Measurements from ENCODE around the gene PEG3. TPM values are rescaled to one million over a fixed set of nuclear protein-coding genes. Genes with fewer than 3 reads are reported as not detected.

PEG3 gene
- total and polyA plus RNA-seq, 2 of the 4 experiments (the other 2 are of a cell fraction) = not detected

DNA sequence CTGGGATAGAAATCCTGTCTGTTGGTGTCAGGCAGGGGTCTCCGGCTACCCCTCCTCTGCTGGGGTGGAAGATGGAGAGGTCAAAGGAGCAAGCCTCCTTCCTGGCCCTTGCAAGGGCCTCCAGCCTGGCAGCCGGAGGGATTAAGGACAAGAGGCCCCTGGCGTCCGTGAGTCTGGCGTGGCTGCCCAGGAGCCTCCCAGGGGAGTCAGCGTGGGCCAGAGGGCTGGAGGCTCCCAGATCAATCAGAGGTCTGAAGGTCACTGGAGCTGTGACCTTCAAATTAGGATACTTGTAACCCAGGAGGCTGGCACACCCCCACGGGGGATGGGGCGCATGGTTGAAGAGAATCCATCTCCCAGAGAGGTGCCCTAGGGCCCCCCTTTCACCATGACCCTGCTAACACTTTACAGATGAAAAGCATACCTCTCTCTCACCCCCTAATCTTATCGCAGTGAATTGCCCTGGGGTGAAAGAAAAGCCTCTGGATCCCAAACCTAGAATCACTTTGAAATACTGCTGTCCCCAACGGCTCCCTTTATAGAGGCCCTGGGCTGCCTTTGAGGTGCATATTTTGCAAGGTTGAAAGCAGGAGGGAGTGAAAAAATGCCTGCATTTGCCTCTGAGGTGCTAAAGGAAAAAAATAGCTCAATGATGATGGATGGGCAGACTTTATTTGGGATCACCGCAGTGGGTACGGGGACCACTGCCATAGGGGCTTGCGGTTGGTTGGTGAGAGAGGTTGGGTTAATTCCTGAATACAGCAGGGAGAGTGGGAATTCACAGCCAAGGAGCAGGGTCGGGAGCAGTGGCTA, 44.9 kb upstream of the PEG3 start:
- Histone ChIP-seq H3K23ac (ENCODE audit: low read depth, low read length) (no peak overlapping the region), H3K14ac (replicated peaks; ENCODE audit: low read depth, low read length) (no peak overlapping the region), H3K4me3 (ENCODE audit: insufficient read depth, low read depth, low read length) (no peak overlapping the region), H3K9ac (ENCODE audit: low read depth, low read length) (no peak overlapping the region), H2AK5ac (ENCODE audit: low read depth, low read length) (no peak overlapping the region), H2BK15ac (ENCODE audit: low read depth, low read length) (no peak overlapping the region), H3K9me1 (ENCODE audit: insufficient read depth, low read length) (no peaks in the 10 kb centered on the region), H3K27me3 (ENCODE audit: control insufficient read depth, insufficient read depth, low read length) (no peaks in the 10 kb centered on the region), H3K27ac (ENCODE audit: insufficient read depth, low read length) (no peak overlapping the region), H4K91ac (ENCODE audit: insufficient read depth, low read depth, low read length) (no peak overlapping the region), H4K5ac (ENCODE audit: low read depth, low read length) (no peak overlapping the region), H3K4me2 (ENCODE audit: low read depth, low read length) (no peak overlapping the region), H2BK120ac (ENCODE audit: low read depth, low read length) (no peak overlapping the region), H4K8ac (ENCODE audit: low read depth in 2 of 2, low read length in 2 of 2) (no peak overlapping the region), H3K18ac (ENCODE audit: low read depth, low read length) (no peak overlapping the region), H3K9me3 (ENCODE audit: control insufficient read depth, insufficient read depth, low read length) (peaks cover 41% of the 10 kb centered on the region), H3K56ac (ENCODE audit: extremely low read depth, insufficient read depth, low read length) (no peak overlapping the region), H2AFZ (replicated peaks; ENCODE audit: low read length, poor library complexity) (no peak overlapping the region), H4K20me1 (ENCODE audit: insufficient read depth, low read length) (no peaks in the 10 kb centered on the region), H3K4ac (ENCODE audit: low read depth, low read length) (no peak overlapping the region), H2AK9ac (replicated peaks; ENCODE audit: low read depth, low read length, poor library complexity) (no peak overlapping the region), H2BK5ac (ENCODE audit: low read depth, low read length, poor library complexity, severe bottlenecking) (no peak overlapping the region), H3K4me1 (ENCODE audit: control insufficient read depth, insufficient read depth, low read length) (no peaks in the 10 kb centered on the region), H2BK20ac (ENCODE audit: low read depth, low read length) (no peak overlapping the region), H3K36me3 (ENCODE audit: control insufficient read depth, insufficient read depth, low read length) (no peaks in the 10 kb centered on the region), H3K79me1 (ENCODE audit: low read depth in 1 of 2, low read length in 2 of 2) (no peaks in the 10 kb centered on the region)
- ChIA-PET CTCF (no interaction called here), POLR2A (ENCODE audit: unreplicated experiment) (no interaction called here)
- WGBS, 2 experiments (ENCODE audit: extremely low coverage in 2 of 2, insufficient read length in 1 of 2) = 22% methylated on average over 4 of the region's 14 CpGs; no CpG with 5 or more reads in 1 of the 2 experiments
- no peak for ATAC-seq (ENCODE audit: low read depth)
- no TSS peak for BruUV-seq (replicated peaks)
- TF ChIP-seq CTCF (conservative IDR thresholded peaks at IDR 0.05; ENCODE audit: low read depth, low read length) = no peak
- TF ChIP-seq, protein P1, sequence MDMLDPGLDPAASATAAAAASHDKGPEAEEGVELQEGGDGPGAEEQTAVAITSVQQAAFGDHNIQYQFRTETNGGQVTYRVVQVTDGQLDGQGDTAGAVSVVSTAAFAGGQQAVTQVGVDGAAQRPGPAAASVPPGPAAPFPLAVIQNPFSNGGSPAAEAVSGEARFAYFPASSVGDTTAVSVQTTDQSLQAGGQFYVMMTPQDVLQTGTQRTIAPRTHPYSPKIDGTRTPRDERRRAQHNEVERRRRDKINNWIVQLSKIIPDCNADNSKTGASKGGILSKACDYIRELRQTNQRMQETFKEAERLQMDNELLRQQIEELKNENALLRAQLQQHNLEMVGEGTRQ (IDR thresholded peaks at IDR 0.05; ENCODE audit: low read depth, low read length) = no peak
- no peak for TF ChIP-seq ELK1 (IDR thresholded peaks at IDR 0.05; ENCODE audit: borderline replicate concordance, low read depth, low read length)
- no peak for TF ChIP-seq SMC3 (IDR thresholded peaks at IDR 0.05; ENCODE audit: low read depth, low read length)
- no peak for TF ChIP-seq RFX5 (IDR thresholded peaks at IDR 0.05; ENCODE audit: low read depth, low read length)
- TF ChIP-seq BHLHE40 (IDR thresholded peaks at IDR 0.05; ENCODE audit: low read depth, low read length) = no peak
- no peak for TF ChIP-seq POLR2A (IDR thresholded peaks at IDR 0.05; ENCODE audit: low read depth, low read length)
- no peak for TF ChIP-seq NFE2L2 (IDR thresholded peaks at IDR 0.05; ENCODE audit: low read depth, low read length)
- no peak for TF ChIP-seq CEBPB (IDR thresholded peaks at IDR 0.05; ENCODE audit: low read depth, low read length)
- dilution Hi-C loops (cut with HindIII; ENCODE audit: low sequenced_read_pairs, unreplicated experiment) (no loop called here), intact Hi-C loops (cut with micrococcal nuclease) (no loop called here), in situ Hi-C loops (cut with MboI; ENCODE audit: low sequenced_read_pairs) (no loop called here)
- no peak for DNase-seq

Data from IMR-90 (cell line).